Frontal cortex (tissue), 4 donors: ENCODE measurements around the gene ST14. TPM values are rescaled to one million over a fixed set of nuclear protein-coding genes. Genes with fewer than 3 reads are reported as not detected.
"Not testable (repeated sequence)": the region's sequence is repeated elsewhere in the genome, so short reads cannot be mapped to it uniquely, and the experiment has no call there.

Experiments used
- DNase-seq, 2 donors: peaks; one replicate each; pipeline ENCODE4 v3.0.0; 2012; ENCODE audit warnings: low spot score in 2 of 2
- FAIRE-seq: peaks from 2 replicates; lab custom pipeline; 2012; peaks lifted over from hg19 to GRCh38; lab: Jason Lieb, UNC
- small RNA-seq: library from RNA; depleted of rRNA; stranded (forward); fragments of <200 nt; gene quantifications from one replicate; pipeline ENCODE3, GENCODE V24; 2014
- total RNA-seq: library from RNA; depleted of rRNA; stranded (reverse); fragments of >200 nt; gene quantifications from one replicate; pipeline ENCODE4 v1.2.3, GENCODE V29; 2014
- donor health status: control.
- donor health status: control.
- donor health status: control.

ST14 gene
- total RNA-seq, 1 donor from 2014 or later = not detected

- DNase-seq (no peak), FAIRE-seq (no peak)
Measured at GRCh38 chr11:130247319-130247718, 87.7 kb downstream of the ST14 start.

GRCh38 chr11:130249371-130249770 lies 89.8 kb downstream of the ST14 start:
- DNase-seq = no peak
- FAIRE-seq = no peak

GRCh38 chr11:130249929-130250328 lies 90.3 kb downstream of the ST14 start:
- FAIRE-seq, DNase-seq: not testable (repeated sequence)

- not testable (repeated sequence) for FAIRE-seq, DNase-seq
Measured at GRCh38 chr11:130251763-130252162, 92.2 kb downstream of the ST14 start.

Small RNA genes within 50 kb of the gene (small RNA-seq; reads per million reads assigned to genes)
- gene RF00015 = not detected

Other genes with a start within 250 kb of the ST14 start
- gene PRDM10, start 156.9 kb upstream of the ST14 start, total RNA-seq = 11.4 TPM
- 241 TPM for gene APLP2, start 89.9 kb upstream of the ST14 start, total RNA-seq
- gene ZBTB44, start 155.1 kb downstream of the ST14 start, total RNA-seq = 165 TPM